GM21423 (cell line): ENCODE data around the gene KIF25.

ENCODE experiments used
- ATAC-seq: cut with Tn5 transposase; IDR thresholded peaks from one replicate; pipeline ENCODE4 v1.9.1; 2021; ENCODE audit warnings: mild to moderate bottlenecking, moderate library complexity; ENCODE audit not compliant: unreplicated experiment

KIF25 gene

DNA sequence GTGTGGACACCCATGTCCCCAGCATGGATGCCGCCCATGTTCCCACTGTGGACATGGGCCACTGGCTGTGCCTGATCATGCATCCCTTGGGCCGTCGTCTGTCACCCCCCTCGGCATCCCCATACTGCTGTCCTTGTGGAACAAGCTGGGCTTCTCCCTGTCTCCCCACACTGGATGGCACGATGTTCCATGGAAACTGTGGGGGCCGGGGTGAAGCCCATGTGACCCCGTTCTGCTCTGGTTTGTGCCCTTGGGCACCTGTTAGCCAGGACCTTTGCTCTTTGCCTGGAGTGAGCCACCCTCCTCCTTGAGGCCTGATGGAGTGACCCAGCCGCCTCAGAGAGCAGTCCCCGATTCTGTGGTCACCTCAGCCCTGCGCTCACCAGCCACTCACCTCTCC, 89.1 kb downstream of the KIF25 start:
- ATAC-seq = no peak

GRCh38 chr6:168087436-168088160, 90.1 kb downstream of the KIF25 start:
- ATAC-seq = no peak

- ATAC-seq = no peak
These were observed 90.9 kb downstream of the KIF25 start for GRCh38 chr6:168088161-168089053.

DNA sequence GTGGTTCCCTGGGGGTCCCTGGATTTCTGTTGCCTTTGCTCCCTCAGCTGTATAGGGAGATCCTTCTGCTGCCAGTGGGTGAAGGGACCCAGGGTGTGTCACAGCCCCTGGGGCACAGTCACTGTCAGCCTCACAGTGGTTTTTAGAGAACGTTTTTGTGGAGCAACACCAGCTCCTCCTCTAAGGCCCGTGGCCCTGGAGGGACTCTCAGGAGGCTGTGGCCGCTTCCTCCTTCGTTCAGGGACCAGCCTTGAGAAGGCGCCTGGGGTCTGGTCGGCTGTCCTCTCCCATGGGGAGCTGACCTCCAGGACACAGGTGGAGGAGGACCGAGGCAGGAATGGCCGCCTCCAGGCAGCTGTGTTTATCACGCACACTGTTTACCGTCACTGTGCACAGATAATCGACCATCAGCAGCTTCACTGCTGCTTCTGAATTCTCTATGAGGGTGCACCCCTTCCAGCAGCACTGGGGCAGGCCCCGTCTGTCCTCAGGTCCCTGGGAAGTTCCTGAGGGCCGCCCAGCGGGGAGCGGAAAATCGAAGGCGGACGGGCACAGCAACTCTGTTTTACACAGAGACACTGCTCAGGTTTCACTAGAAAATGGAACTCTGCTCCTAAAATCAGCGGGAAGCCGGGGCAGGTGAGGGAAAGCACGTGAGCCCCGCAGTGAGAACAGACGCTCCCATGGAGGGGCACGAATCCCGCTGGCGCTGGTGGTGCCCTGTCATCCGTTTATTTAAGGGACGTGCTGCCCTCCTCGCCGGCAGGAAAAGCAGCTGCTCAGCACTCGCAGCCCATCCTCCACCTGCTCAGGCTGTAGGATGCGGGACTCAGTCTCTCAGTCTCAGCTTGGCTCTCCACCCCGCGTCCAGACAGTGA, 92.0 kb downstream of the KIF25 start:
- no peak for ATAC-seq

DNA sequence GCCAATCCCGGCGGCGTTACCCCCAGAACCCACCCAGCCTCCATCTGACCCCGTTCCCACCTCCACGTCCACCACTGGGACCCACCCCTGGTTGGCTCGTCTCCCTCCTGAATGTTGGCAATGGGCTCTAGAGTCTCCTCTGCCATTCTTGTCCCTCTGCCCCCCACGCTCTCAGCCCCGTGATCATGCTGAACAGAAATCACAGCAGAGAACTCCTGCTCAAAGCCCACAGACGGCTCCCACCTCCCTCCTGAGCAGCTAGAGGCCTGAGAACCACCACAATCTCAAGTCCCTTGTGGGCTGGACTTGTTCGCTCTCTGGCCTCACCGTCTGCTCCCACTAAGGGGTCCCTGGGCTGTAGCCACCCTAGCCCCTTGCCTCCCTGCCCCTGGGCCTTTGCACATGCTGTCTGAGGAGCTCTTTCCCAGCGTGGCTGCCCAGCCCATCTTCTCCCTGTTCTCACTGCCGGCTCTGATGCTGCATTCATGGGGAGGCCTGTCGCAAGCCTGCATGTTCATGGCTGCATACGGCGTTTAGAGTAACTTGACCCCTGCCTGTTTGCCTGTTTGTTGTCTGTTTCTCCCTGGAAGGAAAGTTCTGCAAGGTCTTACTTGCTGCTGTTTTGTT, 92.7 kb downstream of the KIF25 start:
- no peak for ATAC-seq

DNA sequence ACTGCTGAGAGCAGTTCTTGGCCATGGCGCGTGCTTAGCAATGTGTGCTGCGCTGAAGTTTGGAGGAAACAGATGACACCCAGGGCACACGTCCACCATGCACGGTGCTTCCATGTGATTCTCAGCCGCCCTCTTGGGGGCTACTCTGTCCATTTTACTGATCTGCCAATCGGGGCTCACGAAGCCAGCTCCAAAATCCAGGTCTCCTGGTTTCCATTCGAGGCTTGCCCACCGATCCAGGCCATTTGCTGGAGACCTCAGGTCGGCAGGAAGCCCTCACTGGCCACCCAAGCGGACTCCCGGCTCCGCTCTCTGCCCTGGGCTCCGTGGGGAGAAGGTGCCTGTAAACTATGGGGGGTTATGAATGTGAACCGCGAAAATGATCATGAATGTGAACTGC, 93.2 kb downstream of the KIF25 start:
- ATAC-seq = no peak

DNA sequence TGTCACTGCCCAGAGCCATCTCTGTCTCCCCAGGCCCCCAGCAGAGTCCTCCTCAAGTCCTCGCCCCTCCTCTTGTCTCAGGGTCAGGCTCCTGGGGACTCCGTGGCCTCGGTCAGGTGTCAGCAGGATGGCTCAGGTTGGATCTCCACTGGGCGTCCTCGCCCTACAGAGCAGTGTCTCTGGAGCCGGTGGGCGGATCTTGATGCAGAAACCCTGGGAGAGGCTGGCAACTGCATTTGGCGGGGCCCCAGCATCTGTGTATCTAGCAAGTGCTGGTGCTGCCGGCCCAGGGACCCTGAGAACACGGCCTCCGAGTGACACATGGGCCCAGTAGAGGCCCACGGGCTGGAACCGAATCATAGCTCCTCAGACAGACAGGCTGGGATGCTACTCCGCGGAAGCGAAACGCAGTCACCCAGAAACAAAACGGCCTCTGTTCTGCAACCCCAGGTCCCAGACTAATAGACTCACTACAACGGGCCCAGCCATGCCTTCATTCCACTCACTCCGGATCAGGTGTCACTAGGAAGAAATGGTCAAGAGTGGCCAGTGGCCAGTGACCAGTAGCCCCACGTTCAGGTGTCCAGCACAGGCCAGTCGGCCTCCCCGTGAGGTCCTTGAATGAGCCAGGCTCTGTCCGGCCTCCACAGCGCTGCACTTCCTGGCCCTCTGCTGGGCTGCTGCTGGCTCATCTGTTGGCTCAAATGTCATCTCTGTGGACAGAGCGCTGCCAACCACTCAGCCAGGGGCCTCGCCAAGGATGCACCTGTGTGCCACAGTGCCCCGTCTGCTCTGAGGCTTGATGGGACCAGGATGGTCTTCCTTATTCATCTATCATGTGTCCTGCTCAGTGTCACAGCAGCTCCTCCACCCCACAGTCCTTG, 94.2 kb downstream of the KIF25 start:
- ATAC-seq = no peak

- no peak for ATAC-seq
These were observed 95.1 kb downstream of the KIF25 start for GRCh38 chr6:168092541-168092940.

DNA sequence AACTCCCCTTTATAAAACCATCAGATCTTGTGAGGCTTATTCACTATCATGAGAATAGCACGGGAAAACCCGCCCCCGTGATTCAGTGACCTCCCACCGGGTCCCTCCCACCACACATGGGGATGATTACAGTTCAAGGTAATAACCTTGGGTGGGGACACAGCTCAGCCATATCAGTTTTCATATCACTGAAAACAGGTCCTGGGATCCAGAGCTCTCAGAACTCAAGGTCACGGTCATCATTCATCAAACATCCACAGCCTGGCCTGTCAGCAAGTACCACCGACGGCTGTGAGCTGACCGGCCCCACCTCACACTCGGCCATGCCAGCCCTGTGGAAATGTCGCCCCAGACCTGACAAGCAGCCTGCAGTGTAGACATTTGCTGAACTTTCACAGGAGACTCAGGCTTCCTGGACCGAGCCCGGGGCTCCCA, 95.6 kb downstream of the KIF25 start:
- ATAC-seq = no peak

DNA sequence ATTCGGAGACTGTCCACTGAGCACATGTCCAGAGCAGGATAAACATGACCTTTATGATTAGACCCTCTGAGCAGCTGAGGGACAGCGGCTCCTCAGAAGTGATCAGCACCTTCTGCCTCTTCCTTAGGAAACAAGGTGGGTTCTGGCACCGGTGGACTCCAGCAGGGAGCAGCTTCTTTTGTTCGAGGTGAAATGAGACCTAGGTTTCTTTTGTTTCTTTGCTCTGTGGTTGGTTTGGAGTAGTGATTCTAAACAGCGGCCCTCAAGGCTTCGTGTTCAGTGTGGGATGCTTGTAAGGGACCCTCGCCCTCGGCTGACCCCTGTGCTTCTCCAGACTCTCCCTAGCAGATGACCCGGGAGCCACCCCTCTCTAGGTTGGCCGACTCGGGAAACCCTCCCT, 96.2 kb downstream of the KIF25 start:
- ATAC-seq = no peak
